ENCODE results near the gene GPX6.

DNA sequence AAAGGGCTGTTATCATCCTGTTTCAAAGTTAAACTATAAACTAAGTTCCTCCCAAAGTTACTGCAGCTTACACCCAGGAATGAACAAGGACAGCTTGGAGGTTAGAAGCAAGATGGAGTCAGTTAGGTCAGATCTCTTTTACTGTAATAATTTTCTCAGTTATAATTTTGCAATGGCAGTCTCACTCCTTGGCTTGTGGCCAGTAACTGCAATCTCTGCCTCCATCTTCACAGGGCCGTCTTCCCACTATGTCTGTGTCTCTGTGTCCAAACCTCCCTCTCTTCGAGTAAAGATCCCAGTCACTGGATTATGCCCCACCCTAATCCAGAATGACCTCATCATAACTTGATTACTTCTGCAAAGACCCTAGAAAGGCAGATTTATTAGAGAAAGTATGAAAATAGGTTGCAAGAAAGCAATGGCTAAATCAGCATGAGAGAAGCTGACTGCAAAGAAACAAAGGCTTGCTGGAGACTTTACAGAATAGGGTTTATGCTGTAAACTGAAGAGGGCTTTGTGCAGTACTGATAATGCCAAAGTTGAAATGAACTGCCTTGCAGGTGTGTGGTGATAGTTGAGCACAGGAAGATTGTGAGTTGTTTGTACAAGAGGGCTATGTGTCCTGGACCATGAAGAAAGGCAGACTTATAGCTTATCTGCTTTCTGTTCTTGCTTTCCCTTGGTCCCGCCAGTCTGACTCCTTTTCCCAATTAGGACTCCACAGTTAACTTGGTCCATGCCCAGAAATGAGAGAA lies 28.4 kb downstream of the GPX6 start:
- no peak for TF ChIP-seq MAX (IDR thresholded peaks at IDR 0.05)
- no peak for TF ChIP-seq FOXM1 (IDR thresholded peaks at IDR 0.05; ENCODE audit: borderline replicate concordance, low read depth)
- no peak for TF ChIP-seq TAF1 (IDR thresholded peaks at IDR 0.05; ENCODE audit: low read depth)
- no peak for TF ChIP-seq TCF12 (IDR thresholded peaks at IDR 0.05; ENCODE audit: low read depth)
- TF ChIP-seq EP300 (IDR thresholded peaks at IDR 0.05; ENCODE audit: borderline replicate concordance) = no peak
- no peak for TF ChIP-seq CREB1 (IDR thresholded peaks at IDR 0.05; ENCODE audit: low read depth)
- no peak for TF ChIP-seq CEBPB (IDR thresholded peaks at IDR 0.05)
- TF ChIP-seq EGR1 (IDR thresholded peaks at IDR 0.05) = no peak

Data from Ishikawa (cell line).